ENCODE results near the gene DHCR24. TPM values are rescaled to one million over a fixed set of nuclear protein-coding genes. Genes with fewer than 3 reads are reported as not detected.
"Not testable (repeated sequence)": the region's sequence is repeated elsewhere in the genome, so short reads cannot be mapped to it uniquely, and the experiment has no call there.

Gene DHCR24
- total and polyA plus RNA-seq, 2 experiments from 2014 or later: 124 to 453 TPM

DNA sequence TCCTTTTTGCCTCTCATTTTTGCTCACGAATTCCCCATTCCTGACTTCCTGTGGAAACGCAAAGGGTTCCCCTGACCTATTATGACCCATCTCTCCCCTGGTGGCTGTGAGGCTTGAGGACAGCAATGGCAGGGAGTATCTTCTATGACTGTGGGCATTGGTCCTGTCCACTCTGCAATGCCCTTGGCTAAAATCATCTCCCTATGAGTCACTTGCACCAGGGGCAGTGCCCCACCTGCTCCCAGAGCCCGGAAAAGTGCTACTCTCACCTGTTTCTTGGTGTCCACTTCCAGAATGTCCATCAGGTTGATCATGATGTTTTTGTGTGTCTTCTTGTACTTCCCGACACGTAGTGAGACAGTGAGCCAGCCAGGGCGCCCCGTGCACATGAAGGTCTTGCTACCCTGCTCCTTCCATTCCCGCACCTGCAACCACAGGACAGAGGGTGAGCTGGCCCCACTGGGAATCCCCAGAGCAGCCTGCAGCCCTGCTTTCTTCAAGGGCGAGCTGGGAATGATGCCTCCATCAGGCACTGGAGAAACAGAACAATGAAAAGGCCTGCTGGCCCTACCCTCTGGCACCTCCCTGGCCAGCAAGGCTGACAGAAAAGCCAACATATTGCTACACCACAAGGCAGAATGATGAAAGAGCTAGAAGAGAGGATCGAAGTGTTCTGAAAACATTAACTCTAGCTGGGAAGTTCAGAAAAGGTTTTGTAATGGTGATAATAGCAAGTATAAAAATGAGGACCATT, 3.5 kb downstream of the DHCR24 start (continued):
- TF ChIP-seq REST (IDR thresholded peaks at IDR 0.05; ENCODE audit: unreplicated experiment): no peak

- TF ChIP-seq STAT1 (IDR thresholded peaks at IDR 0.05; ENCODE audit: unreplicated experiment) (no peak), EZH2phosphoT487 (IDR thresholded peaks at IDR 0.05; ENCODE audit: unreplicated experiment) (no peak), ZNF331 (CRISPR knock-in tag; IDR thresholded peaks at IDR 0.05; ENCODE audit: low read depth) (no peak), ZNF114 (CRISPR knock-in tag; IDR thresholded peaks at IDR 0.05) (no peak), ETS1 (IDR thresholded peaks at IDR 0.05) (no peak), ZNF462 (CRISPR knock-in tag; IDR thresholded peaks at IDR 0.05) (no peak), JUNB (IDR thresholded peaks at IDR 0.05; ENCODE audit: unreplicated experiment) (no peak)
- Histone ChIP-seq H3K79me2 (replicated peaks; ENCODE audit: insufficient read depth) (peaks cover 95% of the 10 kb centered on the region), H4K20me1 (replicated peaks; ENCODE audit: insufficient read depth) (peaks cover 73% of the 10 kb centered on the region), H3K4me2 (peak overlapping the region; percentile 23; the same call in 1 of the 2 replicates), H3K36me3 (ENCODE audit: insufficient read depth) (peaks cover 53% of the 10 kb centered on the region), H3K27me3 (ENCODE audit: insufficient read depth) (no peaks in the 10 kb centered on the region), H3F3A (replicated peaks; ENCODE audit: low read depth) (no peaks in the 10 kb centered on the region; the same call in 1 of the 2 replicates), H3K4me1 (ENCODE audit: insufficient read depth) (peaks cover 32% of the 10 kb centered on the region; the same call in 1 of the 2 replicates), H3K9me2 (ENCODE audit: insufficient read depth) (no peaks in the 10 kb centered on the region), H3K27ac (ENCODE audit: low read depth) (0 out of 2 replicates have a peak overlapping the region, but pooled peaks have one; percentile 61), H3K4me3 (no peak overlapping the region), H2AFZ (no peak overlapping the region)
- peaks cover 45% of the 10 kb centered on the region for H3K4me1 Mint-ChIP-seq
- H3K9me3 Mint-ChIP-seq: no peaks in the 10 kb centered on the region
- H3K27me3 Mint-ChIP-seq (ENCODE audit: insufficient read depth, low read depth, poor library complexity): peaks cover 10% of the 10 kb centered on the region
- no peak for ATAC-seq
- no peak overlapping the region for H3K4me3 Mint-ChIP-seq
- peaks cover 86% of the 10 kb centered on the region for H3K36me3 Mint-ChIP-seq (ENCODE audit: low read depth)
- no peak for DNase-seq (ENCODE audit: low spot score)
- no peak overlapping the region for H3K27ac Mint-ChIP-seq
Observed at GRCh38 chr1:54882519-54882918, 4.5 kb downstream of the DHCR24 start.

GRCh38 chr1:54881604-54882003, 5.4 kb downstream of the DHCR24 start:
- H3F3A ChIP-seq (replicated peaks; ENCODE audit: low read depth); H3K27me3 ChIP-seq (ENCODE audit: insufficient read depth); H3K4me3 Mint-ChIP-seq; H3K27ac ChIP-seq (ENCODE audit: low read depth); H3K4me3 ChIP-seq; H3K4me2 ChIP-seq; DNase-seq (ENCODE audit: low spot score); H2AFZ ChIP-seq; H3K9me3 Mint-ChIP-seq; H3K27me3 Mint-ChIP-seq (ENCODE audit: insufficient read depth, low read depth, poor library complexity); H3K9me2 ChIP-seq (ENCODE audit: insufficient read depth); ATAC-seq; H3K27ac Mint-ChIP-seq: not testable (repeated sequence)
- H3K4me1 ChIP-seq (ENCODE audit: insufficient read depth): peaks cover 32% of the 10 kb centered on the region; the same call in 1 of the 2 replicates
- peaks cover 82% of the 10 kb centered on the region for H4K20me1 ChIP-seq (replicated peaks; ENCODE audit: insufficient read depth)
- peaks cover 100% of the 10 kb centered on the region for H3K79me2 ChIP-seq (replicated peaks; ENCODE audit: insufficient read depth)
- H3K4me1 Mint-ChIP-seq: peaks cover 53% of the 10 kb centered on the region
- H3K36me3 ChIP-seq (ENCODE audit: insufficient read depth): peaks cover 59% of the 10 kb centered on the region
- H3K36me3 Mint-ChIP-seq (ENCODE audit: low read depth): peaks cover 94% of the 10 kb centered on the region
